ENCODE data around the gene UBE2D4. TPM values are rescaled to one million over a fixed set of nuclear protein-coding genes. Genes with fewer than 3 reads are reported as not detected.

Gene UBE2D4
- total RNA-seq, 1 experiment from 2014 or later = 6.4 TPM

GRCh38 chr7:43953071-43953470 is 26.8 kb downstream of the UBE2D4 start:
- no peaks in the 10 kb centered on the region for H3K27me3 Mint-ChIP-seq (ENCODE audit: low read depth)
- H2BK12ac ChIP-seq (ENCODE audit: insufficient read length, low read depth, low read length) = no peak overlapping the region
- H3K79me1 ChIP-seq (ENCODE audit: insufficient read depth, low read depth, low read length, poor library complexity, severe bottlenecking) = no peaks in the 10 kb centered on the region
- H3K9me3 ChIP-seq (ENCODE audit: control insufficient read depth, low read depth, low read length) = no peaks in the 10 kb centered on the region
- H2BK5ac ChIP-seq (ENCODE audit: insufficient read length, low read length) = no peak overlapping the region
- H3K4me1 Mint-ChIP-seq = peaks cover 4 to 8% of the 10 kb centered on the region in 2 experiments; a peak in 3 of 4 replicates
- H2BK15ac ChIP-seq (ENCODE audit: low read depth, low read length) = no peak overlapping the region
- H4K20me1 ChIP-seq (ENCODE audit: control insufficient read depth, insufficient read depth, insufficient read length) = no peaks in the 10 kb centered on the region
- no peak overlapping the region for H3K23ac ChIP-seq (ENCODE audit: insufficient read length, low read depth, low read length)
- H3K9ac ChIP-seq (ENCODE audit: extremely low read depth, insufficient read length, low read length) = no peak overlapping the region
- H2AFZ ChIP-seq (ENCODE audit: low read length) = no peak overlapping the region
- no peak overlapping the region for H4K5ac ChIP-seq (ENCODE audit: insufficient read length, low read depth, low read length)
- H3K9me3 Mint-ChIP-seq = no peaks in the 10 kb centered on the region
- no peaks in the 10 kb centered on the region for H3K23me2 ChIP-seq (ENCODE audit: insufficient read length, low read depth, low read length, poor library complexity, severe bottlenecking)
- H3K27ac ChIP-seq (ENCODE audit: insufficient read length, low read depth, low read length) = no peak overlapping the region
- H2AK5ac ChIP-seq (ENCODE audit: insufficient read length, low read length) = no peak overlapping the region
- H4K8ac ChIP-seq (replicated peaks; ENCODE audit: insufficient read length, low read depth, low read length) = no peak overlapping the region
- no peak overlapping the region for H3T11ph ChIP-seq (ENCODE audit: low read length)
- no peak overlapping the region for H3K14ac ChIP-seq (ENCODE audit: insufficient read depth, low read length)
- H2BK20ac ChIP-seq (ENCODE audit: low read depth, low read length, poor library complexity, severe bottlenecking) = no peak overlapping the region
- TF ChIP-seq CTCF (conservative IDR thresholded peaks at IDR 0.05) = no peak
- no peak overlapping the region for H3K4me2 ChIP-seq (ENCODE audit: insufficient read depth, insufficient read length, low read length)
- no peak overlapping the region for H2BK120ac ChIP-seq (ENCODE audit: low read depth, low read length, poor library complexity, severe bottlenecking)
- H3K4me3 Mint-ChIP-seq = no peak overlapping the region
- H4K91ac ChIP-seq (ENCODE audit: insufficient read length, low read depth, low read length) = no peak overlapping the region
- H3K56ac ChIP-seq (ENCODE audit: insufficient read length, low read depth, low read length) = no peak overlapping the region
- no peaks in the 10 kb centered on the region for H3K79me2 ChIP-seq (ENCODE audit: insufficient read depth, low read length)
- no peaks in the 10 kb centered on the region; a peak in 2 of 7 replicates for H3K36me3 Mint-ChIP-seq (ENCODE audit: insufficient read depth in 1 of 3, low read depth in 3 of 3)
- WGBS (ENCODE audit: extremely low coverage, insufficient read length, low lambda C conversion rate) = no CpG with 5 or more reads among the region's 5 CpGs
- H3K4ac ChIP-seq (ENCODE audit: low read depth, low read length) = no peak overlapping the region
- no peaks in the 10 kb centered on the region for H3K27me3 ChIP-seq (ENCODE audit: insufficient read depth, low read length)
- H3K18ac ChIP-seq (ENCODE audit: insufficient read length, low read depth, low read length) = no peak overlapping the region
- no peak for DNase-seq
- peaks cover 3% of the 10 kb centered on the region; the same call in 1 of the 2 replicates for H3K4me1 ChIP-seq (ENCODE audit: insufficient read depth, low read length)
- no peak overlapping the region; a peak in 1 of 7 replicates for H3K27ac Mint-ChIP-seq
